Left lung (tissue), 10 donors: ENCODE measurements around the gene FCHSD1. TPM values are rescaled to one million over a fixed set of nuclear protein-coding genes. Genes with fewer than 3 reads are reported as not detected.

Source experiments
- ATAC-seq: fragments of 200-7000 bp; cut with Tn5 transposase; one replicate; pipeline ENCODE4 v1.9.1; 2020; ENCODE audit warnings: moderate library complexity
- DNase-seq, 4 donors: peaks; one replicate each; pipeline ENCODE4 v3.0.0-alpha.2; 2013 to 2020
- H3K27ac ChIP-seq, 2 donors: fragments of 200-600 bp; sonication (generic) in 1 of 2; one replicate each; pipeline versions ENCODE4 v1.5.0 to v1.8.0; 2020 to 2021
- H3K27me3 ChIP-seq, 2 donors: fragments of 200-600 bp; sonication (generic) in 1 of 2; one replicate each; pipeline versions ENCODE4 v1.5.0 to v1.8.0; 2020 to 2021
- H3K36me3 ChIP-seq, 2 donors: fragments of 200-600 bp; sonication (generic) in 1 of 2; one replicate each; pipeline versions ENCODE4 v1.5.0 to v1.8.0; 2020 to 2021
- H3K4me1 ChIP-seq, 2 donors: fragments of 200-600 bp; one replicate each; pipeline ENCODE4 v1.8.0; 2021
- H3K4me3 ChIP-seq, 2 donors: fragments of 200-600 bp; sonication (generic) in 1 of 2; one replicate each; pipeline versions ENCODE4 v1.5.0 to v1.8.0; 2020 to 2021; ENCODE audit warnings: mild to moderate bottlenecking in 1 of 2
- H3K9me3 ChIP-seq, 2 donors: fragments of 200-600 bp; sonication (generic) in 1 of 2; one replicate each; pipeline versions ENCODE4 v1.5.0 to v1.8.0; 2020 to 2021
- intact Hi-C, 2 donors: fragments of 100-400 bp; cut with DNase I; formaldehyde crosslinking; loops; one replicate each; pipeline versions ENCODE4 v1.11.2 to v1.14.2; 2022
- polyA plus RNA-seq, 6 donors: library from polyadenylated mRNA; unstranded; fragments of 120-200 nt; gene quantifications; one replicate each; pipeline ENCODE4 v1.2.1, GENCODE V29; 2013; ENCODE audit not compliant: insufficient read length in 6 of 6
- total RNA-seq, 2 donors: library from RNA; stranded (reverse); fragmentation: NEBNext Ultra II Directional; extraction: Animal tissue kit (Norgen Biotek cat#: 25700); gene quantifications; one replicate each; pipeline ENCODE4 v1.2.1, GENCODE V29; 2021
- TF ChIP-seq, protein P1 (sequence below), 2 donors: fragments of 200-600 bp; sonication (generic) in 1 of 2; IDR thresholded peaks; one replicate each; pipeline versions ENCODE4 v1.5.0 to v1.8.0; 2021; ENCODE audit warnings: antibody characterized with exemption in 2 of 2
- donor health status: DM: no; HTN: yes; CAD: no.
- donor health status: DM: no; HTN: no; CAD: no.

Gene FCHSD1
- total and polyA plus RNA-seq, 8 donors, result 17.4 to 29.7 (median 21.3) TPM

GRCh38 chr5:141654298-141654697 is 3.1 kb upstream of the FCHSD1 start:
- Histone ChIP-seq H3K4me1 (peaks cover 0 to 23% of the 10 kb centered on the region in 2 donors), H3K27ac (no peak overlapping the region), H3K4me3 (no peak overlapping the region), H3K27me3 (no peaks in the 10 kb centered on the region), H3K9me3 (no peaks in the 10 kb centered on the region), H3K36me3 (peaks cover 0 to 59% of the 10 kb centered on the region in 2 donors)
- TF ChIP-seq, protein P1, sequence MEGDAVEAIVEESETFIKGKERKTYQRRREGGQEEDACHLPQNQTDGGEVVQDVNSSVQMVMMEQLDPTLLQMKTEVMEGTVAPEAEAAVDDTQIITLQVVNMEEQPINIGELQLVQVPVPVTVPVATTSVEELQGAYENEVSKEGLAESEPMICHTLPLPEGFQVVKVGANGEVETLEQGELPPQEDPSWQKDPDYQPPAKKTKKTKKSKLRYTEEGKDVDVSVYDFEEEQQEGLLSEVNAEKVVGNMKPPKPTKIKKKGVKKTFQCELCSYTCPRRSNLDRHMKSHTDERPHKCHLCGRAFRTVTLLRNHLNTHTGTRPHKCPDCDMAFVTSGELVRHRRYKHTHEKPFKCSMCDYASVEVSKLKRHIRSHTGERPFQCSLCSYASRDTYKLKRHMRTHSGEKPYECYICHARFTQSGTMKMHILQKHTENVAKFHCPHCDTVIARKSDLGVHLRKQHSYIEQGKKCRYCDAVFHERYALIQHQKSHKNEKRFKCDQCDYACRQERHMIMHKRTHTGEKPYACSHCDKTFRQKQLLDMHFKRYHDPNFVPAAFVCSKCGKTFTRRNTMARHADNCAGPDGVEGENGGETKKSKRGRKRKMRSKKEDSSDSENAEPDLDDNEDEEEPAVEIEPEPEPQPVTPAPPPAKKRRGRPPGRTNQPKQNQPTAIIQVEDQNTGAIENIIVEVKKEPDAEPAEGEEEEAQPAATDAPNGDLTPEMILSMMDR (IDR thresholded peaks at IDR 0.05), result no peak
- no peak for DNase-seq
- intact Hi-C loops, result no loop called here
- ATAC-seq, result no peak

DNA sequence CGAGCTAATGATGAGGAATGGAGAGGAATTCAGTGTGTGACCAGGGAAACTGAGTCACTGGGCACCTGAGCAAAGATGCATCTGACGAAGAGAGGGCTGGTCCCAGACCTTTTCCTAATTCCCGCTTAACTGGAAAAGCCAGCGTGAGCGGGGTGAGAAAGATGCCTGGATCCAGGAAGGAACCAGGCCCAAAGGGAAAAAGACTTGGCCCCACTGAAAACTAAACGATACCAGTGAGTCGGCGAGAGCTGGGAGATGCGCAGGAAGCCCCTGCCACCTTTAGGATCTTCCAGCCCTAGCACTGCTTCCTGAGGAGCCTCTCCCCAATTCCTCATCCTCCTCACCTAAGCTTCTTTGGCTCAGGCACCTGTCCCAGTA is 499 bp upstream of the FCHSD1 start:
- no peaks in the 10 kb centered on the region for H3K9me3 ChIP-seq
- H3K4me3 ChIP-seq, result peak overlapping the region; percentile 56 to 72
- H3K4me1 ChIP-seq, result peaks cover 0 to 23% of the 10 kb centered on the region in 2 donors
- H3K36me3 ChIP-seq, result peaks cover 0 to 35% of the 10 kb centered on the region in 2 donors
- intact Hi-C loops, result no loop called here
- H3K27ac ChIP-seq, result peak overlapping the region in 1 of 2 donors; percentile 74
- DNase-seq (no peak), ATAC-seq (peak; percentile 5)
- TF ChIP-seq, protein P1 (IDR thresholded peaks at IDR 0.05), result no peak
- H3K27me3 ChIP-seq, result no peaks in the 10 kb centered on the region

DNA sequence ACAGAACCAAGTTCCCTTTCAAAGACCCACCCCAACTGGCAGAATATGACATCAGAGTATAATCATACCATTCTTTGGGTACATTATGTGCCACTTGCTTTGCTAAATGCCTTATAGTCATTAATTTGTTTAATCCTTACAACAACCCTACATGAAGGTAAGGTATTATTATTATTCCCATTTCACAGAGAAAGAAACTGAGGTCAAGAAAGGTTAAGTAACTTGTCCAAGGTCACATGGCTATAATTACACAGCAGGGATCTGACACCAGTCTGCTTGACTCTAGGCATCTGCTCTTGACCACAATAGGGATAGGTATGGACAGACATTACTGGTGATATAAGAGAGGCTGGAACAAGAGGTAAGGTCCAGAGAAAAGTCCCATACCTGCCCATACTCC is 1.2 kb downstream of the FCHSD1 start:
- Histone ChIP-seq H3K36me3 (peaks cover 0 to 36% of the 10 kb centered on the region in 2 donors), H3K27me3 (no peaks in the 10 kb centered on the region), H3K4me3 (no peak overlapping the region), H3K27ac (no peak overlapping the region), H3K4me1 (peaks cover 0 to 23% of the 10 kb centered on the region in 2 donors), H3K9me3 (no peaks in the 10 kb centered on the region)
- DNase-seq (no peak), ATAC-seq (no peak)
- intact Hi-C loops, result no loop called here
- TF ChIP-seq, protein P1 (IDR thresholded peaks at IDR 0.05), result no peak

DNA sequence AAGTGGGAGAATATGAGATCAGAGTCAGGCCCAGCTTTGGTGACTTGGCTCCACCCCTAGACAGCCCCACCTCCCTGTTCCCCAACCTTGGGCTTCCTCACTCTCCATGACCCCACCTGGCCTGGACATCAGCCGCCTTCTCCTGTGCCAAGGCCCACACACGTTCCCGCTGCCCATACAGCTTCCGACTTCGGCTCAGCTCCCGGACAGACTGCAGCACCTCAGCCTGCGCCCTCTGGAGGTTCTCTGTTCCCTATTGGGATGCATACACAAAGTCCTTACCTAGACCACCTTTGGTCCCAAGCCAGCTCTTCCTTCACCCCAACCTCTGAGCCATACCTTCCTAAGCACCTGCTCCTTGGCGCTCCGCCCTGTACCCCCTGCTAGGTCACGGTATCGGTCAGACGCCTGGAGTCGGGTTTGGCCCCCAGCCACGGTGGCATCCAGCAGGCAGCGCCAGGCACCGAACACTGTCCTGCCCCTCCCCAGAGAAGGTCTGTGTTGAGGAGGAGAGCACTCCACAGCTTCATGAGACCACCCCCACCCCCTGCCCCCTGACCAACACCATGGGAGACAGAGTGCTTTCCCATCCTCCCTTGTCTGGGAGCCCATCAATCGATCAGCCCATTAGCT is 2.0 kb downstream of the FCHSD1 start:
- DNase-seq (peak in 1 of 4 donors; percentile 73), ATAC-seq (no peak)
- Histone ChIP-seq H3K27ac (no peak overlapping the region), H3K27me3 (no peaks in the 10 kb centered on the region), H3K4me3 (no peak overlapping the region), H3K9me3 (no peaks in the 10 kb centered on the region), H3K36me3 (peaks cover 0 to 39% of the 10 kb centered on the region in 2 donors), H3K4me1 (peaks cover 0 to 23% of the 10 kb centered on the region in 2 donors)
- intact Hi-C loops, result no loop called here
- TF ChIP-seq, protein P1 (IDR thresholded peaks at IDR 0.05), result no peak

DNA sequence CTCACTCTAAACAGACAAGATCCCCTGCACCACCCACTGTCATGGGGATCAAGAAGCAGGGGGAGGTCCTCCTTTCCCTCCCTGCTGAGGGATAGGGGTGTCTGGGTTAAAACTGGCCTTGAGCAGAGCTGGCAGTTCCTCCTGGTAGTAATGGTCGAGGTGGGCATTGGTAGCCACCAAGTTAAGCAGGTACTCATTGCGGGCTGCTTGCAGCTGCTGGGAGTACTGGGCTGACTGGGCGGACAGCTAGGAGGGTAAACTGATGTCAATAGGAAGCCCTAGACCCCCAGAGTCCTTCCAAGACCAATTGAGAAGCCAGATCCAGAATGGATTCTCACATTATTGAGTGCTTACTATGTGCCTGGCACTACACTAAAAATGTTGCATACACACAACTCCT is 3.4 kb downstream of the FCHSD1 start:
- intact Hi-C loops, result no loop called here
- no peak overlapping the region for H3K4me3 ChIP-seq
- DNase-seq, result no peak
- H3K9me3 ChIP-seq, result no peaks in the 10 kb centered on the region
- ATAC-seq, result no peak
- H3K4me1 ChIP-seq, result peaks cover 0 to 23% of the 10 kb centered on the region in 2 donors
- H3K27me3 ChIP-seq, result no peaks in the 10 kb centered on the region
- H3K36me3 ChIP-seq, result peaks cover 0 to 34% of the 10 kb centered on the region in 2 donors
- TF ChIP-seq, protein P1 (IDR thresholded peaks at IDR 0.05), result no peak
- no peak overlapping the region for H3K27ac ChIP-seq
